ENCODE data around the gene CMTR1.
"Not testable (repeated sequence)": the region's sequence is repeated elsewhere in the genome, so short reads cannot be mapped to it uniquely, and the experiment has no call there.

CMTR1 gene

GRCh38 chr6:37438930-37439329, 5.9 kb downstream of the CMTR1 start:
- DNase-seq, result no peak

GRCh38 chr6:37441651-37442050, 8.6 kb downstream of the CMTR1 start:
- no peak for DNase-seq

- no peak for DNase-seq
Measured at GRCh38 chr6:37442416-37443215, 9.6 kb downstream of the CMTR1 start.

- not testable (repeated sequence) for DNase-seq
Measured at GRCh38 chr6:37443216-37443542, 10.2 kb downstream of the CMTR1 start.

- no peak for DNase-seq
Measured at GRCh38 chr6:37449984-37450383, 17.0 kb downstream of the CMTR1 start.

GRCh38 chr6:37451441-37452193, 18.6 kb downstream of the CMTR1 start:
- no peak for DNase-seq

GRCh38 chr6:37452522-37452921, 19.5 kb downstream of the CMTR1 start:
- no peak for DNase-seq

GRCh38 chr6:37454420-37455140, 21.6 kb downstream of the CMTR1 start:
- no peak for DNase-seq

GRCh38 chr6:37456126-37456525, 23.1 kb downstream of the CMTR1 start:
- no peak for DNase-seq

- no peak for DNase-seq
Measured at GRCh38 chr6:37456816-37457560, 24.0 kb downstream of the CMTR1 start.

- DNase-seq, result peak; percentile 98
Measured at GRCh38 chr6:37459981-37460800, 27.2 kb downstream of the CMTR1 start.

GRCh38 chr6:37460805-37461204, 27.8 kb downstream of the CMTR1 start:
- no peak for DNase-seq

- no peak for DNase-seq
Measured at GRCh38 chr6:37463110-37463509, 30.1 kb downstream of the CMTR1 start.

GRCh38 chr6:37467718-37468117, 34.7 kb downstream of the CMTR1 start:
- DNase-seq, result no peak

- no peak for DNase-seq
Measured at GRCh38 chr6:37473364-37474095, 40.5 kb downstream of the CMTR1 start.

- DNase-seq, result no peak
Measured at GRCh38 chr6:37474316-37474715, 41.3 kb downstream of the CMTR1 start.

GRCh38 chr6:37477191-37477590, 44.2 kb downstream of the CMTR1 start:
- DNase-seq, result no peak

GRCh38 chr6:37477656-37478435, 44.8 kb downstream of the CMTR1 start:
- no peak for DNase-seq

- DNase-seq, result no peak
Measured at GRCh38 chr6:37478827-37479226, 45.8 kb downstream of the CMTR1 start.

GRCh38 chr6:37479266-37479854, 46.3 kb downstream of the CMTR1 start:
- no peak for DNase-seq
